GM21737 (cell line): ENCODE measurements around the gene CACNB2.

Experiments used
- ATAC-seq: cut with Tn5 transposase; IDR thresholded peaks from one replicate; pipeline ENCODE4 v1.9.1; 2021; ENCODE audit warnings: mild to moderate bottlenecking, moderate library complexity; ENCODE audit not compliant: unreplicated experiment

Gene CACNB2

DNA sequence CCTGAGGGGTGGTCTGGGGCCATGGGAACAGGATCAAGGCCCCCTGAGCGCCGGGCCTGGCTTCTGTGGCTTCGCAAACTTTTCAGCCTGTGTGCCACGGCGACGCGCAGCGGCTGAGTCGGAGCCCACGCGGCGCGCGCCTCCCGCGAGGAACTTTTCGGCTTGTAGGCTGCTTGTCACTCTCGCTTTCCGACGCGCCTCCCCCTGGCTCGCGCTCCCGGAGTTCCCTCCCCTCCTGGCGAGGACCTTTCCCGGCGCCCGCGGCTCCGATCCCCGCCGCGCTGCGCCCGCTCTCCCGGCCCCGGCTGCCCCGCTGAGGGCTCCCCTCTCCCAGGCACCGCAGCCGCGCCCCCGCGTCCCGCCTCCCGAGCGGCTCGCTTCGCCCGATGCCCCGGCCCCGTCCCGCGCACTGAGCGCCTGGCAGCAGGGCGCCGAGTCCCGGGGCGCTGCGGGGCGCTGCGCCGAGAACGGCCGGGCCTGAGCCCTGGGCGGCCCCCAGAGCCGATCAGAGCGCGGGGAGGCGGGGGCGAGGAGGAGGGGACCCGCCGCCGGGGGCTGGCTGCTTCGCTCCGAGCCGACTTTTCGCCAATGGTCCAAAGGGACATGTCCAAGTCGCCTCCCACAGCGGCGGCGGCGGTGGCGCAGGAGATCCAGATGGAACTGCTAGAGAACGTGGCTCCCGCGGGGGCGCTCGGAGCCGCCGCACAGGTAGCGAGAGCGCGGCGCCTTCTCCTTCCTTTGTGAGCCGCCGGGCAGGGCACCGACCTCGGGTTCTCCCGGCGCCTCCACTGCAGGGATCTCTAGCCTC lies at the start of gene CACNB2:
CACNB2 (plus strand) TSS at position 276 of the 808 bp plus-strand sequence.
- no peak for ATAC-seq

DNA sequence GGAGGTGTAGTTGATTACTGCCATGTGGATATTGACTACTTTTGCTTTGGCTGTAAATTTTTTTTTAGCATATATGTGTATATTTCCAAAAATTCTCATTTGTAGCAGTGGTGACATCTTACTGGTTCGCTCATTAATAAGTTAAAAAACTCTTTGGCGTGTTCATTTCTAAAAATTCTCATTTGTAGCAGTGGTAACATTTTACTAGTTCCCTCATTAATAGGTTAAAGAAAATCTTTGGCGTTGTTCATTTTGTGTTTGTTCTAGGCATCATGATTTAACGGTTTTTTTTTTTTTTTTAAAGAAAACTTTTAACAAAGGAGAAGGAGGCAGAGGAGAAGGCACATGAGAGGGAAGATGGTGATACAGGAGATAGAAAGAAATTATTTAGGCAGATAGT lies 45.9 kb upstream of the CACNB2 start:
- no peak for ATAC-seq

DNA sequence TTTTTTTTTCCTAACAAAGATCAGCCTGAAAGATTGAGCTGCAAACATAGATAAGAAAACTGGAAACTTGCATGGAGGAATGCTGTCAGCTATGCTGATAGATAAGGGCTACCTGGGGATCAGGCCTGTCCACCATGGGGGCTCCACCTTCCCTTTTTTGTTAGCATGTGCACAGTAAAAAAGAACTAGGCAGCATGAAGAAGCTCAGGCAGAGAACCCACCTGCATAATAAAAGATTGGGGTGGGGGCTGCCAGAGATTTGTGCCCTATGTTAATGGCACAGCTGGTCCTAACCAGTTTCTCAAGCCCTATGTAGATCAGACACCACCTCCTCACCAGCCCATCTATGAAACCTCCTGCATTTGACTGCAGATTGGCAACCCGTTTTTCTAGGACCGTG lies 45.4 kb upstream of the CACNB2 start:
- ATAC-seq: no peak

DNA sequence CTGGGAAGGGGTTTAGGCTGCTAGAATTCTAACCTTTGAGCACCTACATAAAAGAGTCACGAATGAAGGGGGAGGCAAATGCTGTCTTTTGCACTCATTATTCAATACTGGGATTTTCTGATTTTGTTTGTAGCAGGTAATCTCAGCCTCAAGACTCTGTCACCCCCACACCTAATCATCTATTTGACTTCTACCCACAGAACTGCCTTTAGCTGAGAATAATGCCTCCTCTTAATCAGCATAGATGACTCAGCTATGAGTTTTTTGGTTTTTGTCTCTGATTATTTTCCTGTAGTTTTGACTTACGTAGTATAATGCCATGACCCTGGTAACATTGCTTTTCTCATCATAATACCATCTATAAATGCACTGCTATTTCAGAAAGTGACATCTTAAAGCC lies 42.7 kb upstream of the CACNB2 start:
- ATAC-seq: no peak

DNA sequence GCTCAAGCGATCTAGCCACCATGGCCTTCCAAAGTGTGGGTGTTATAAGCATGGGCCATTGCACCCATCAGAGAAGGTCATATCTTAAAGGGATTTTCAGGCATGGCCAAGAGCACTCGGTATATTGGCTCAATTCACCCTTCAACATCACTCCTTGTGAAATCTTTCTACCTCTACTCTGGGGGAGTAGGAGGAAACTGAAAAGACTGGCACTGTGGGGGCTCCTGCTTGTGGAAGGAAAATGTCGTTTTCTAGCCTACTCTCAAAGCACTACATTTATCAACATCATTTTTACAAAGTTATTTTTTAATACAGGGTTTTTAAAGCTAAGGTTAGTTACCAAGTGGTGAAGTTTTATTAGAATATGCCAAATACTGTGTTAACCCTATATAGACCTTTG lies 42.0 kb upstream of the CACNB2 start:
- ATAC-seq: no peak

DNA sequence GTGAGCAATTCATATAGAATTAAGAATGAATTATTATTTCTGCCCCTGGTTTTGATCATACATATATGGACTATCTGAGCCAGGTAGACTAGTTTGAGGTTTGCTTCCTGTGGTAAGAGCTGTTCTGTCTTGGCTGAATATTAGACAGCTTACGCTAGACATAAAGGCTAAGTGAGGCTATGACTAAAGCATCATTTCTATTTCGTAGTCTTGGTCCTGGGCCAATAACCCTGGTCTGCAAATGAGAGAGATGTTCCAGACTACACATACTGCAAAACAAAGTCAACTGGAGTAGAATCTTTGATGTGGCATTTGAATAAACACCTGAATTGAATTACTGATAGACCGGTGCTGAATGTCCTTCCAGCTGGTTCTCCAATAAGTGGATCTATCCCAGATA lies 40.8 kb upstream of the CACNB2 start:
- no peak for ATAC-seq

DNA sequence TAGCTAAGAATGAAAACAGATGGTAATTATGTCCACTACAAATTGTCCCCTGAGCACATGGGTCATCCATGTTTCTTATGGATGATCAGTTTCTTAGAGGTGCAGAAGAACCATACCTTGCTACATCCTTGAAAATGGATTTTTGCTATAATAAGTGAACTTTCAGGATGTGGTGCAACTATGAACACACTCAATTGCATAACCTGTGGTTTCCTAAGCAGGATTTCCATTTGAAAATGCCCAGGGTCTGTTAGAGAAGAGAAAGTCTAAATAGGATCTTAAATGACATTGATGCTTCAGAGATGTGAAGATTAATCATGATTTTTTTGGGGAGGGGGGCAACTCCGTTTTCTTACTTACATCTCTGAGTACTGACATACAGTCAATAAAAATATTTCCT lies 39.6 kb upstream of the CACNB2 start:
- no peak for ATAC-seq

DNA sequence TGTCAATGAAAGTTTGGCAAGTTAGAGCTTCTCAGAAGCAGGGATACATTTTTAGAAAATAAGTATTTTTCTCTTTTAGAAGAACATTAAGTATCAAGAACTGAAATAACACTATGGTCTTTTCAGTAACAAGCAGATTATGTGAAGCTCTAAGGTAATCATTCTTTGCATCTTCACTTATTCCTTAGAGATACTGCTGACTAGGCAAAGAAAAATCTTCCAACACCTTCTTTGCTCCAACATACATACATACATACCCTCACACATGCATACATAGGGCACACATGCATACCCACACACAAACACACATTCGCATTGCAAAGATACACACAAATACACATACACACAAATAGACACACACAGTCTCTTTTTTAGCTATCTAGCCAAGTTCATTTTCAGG lies 37.8 kb upstream of the CACNB2 start:
- no peak for ATAC-seq

DNA sequence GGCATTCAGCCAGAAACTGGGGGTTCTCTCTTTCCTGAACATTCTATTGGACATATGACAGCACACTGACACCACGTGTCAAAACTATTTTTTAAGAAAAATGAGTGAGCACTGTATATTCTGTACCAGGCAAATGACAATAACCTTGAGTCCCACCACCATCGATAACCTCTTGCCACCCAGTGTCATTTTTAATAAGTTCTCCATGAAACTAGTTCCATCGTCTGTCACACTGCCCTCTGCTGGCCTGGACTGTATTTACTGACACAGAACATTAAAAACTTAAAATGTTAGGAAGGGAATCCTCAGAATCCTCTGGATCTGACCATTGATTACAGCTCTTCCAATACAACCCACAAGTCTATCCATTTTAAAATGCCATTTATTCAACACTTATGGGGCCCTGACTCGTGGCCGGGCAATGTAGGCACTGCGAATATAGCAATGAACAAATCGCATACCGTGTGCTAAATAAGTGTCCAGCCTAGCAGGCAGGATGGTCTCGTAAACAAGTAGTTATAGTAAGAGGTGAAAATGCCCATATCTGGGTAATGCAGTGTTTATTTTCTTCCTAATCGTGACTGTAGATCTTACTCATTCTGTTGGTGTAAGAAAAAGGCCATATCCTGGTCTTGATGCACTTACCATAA lies 35.9 kb upstream of the CACNB2 start:
- ATAC-seq: no peak

DNA sequence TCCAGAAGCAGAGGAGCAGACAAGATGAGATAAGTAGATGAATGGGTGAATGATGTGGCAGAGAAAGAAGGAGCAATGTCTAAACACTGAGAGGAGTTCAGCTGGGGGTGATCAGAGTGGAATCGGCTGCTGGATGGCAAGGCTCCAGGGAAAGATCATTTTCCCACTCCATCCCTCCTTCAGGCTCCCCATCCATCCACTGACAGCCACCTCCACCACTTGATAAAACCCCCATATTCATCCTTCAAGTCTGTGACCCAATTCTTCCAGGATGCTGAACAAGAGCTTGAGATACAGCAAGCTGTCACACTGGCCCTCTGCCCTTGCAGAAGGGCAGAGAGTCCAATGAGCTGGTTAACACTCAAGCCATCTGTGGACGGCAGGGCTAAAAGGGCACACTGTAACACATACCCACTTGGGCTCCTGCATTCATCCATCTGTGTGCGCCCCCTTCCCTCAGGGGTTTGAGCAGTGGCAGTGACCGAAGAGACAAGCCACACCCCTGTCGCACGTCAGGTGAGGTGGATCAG lies 30.8 kb upstream of the CACNB2 start:
- no peak for ATAC-seq

DNA sequence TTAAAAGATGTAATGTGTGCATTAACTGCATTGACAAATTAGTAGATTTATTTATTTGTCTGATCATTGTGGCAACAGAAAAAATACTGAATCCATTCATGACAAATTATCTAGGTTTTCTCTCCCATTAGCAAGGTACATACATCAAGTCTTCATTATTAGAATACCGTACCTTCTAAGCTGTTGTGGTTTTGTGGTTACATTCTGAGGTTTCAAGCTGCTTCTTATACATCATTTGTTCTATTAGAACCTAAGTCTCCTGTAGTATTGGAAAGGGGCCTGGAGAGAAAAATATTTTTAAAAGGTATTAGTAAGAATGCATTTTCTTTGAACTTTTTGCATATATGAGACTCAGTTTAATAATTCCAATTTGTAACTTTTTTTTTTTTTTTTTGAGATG lies 26.3 kb upstream of the CACNB2 start:
- no peak for ATAC-seq

DNA sequence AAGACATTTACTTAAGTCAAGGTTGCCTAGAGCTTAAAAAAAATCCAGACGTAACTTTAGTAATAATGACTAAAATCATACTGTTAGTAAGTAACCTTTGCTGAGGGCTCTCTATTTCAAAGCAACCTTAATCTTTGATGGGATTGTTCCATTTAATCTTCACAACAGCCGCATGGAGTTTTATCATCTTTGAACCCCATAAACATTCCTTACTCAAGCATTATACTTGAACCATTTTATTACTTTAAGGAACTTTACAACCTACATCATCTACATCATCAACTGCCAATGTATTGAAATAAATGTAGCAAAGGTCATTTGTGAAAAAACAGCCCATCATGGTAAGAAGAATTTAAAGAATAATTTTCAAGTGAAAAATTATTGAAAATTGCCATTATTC lies 22.9 kb upstream of the CACNB2 start:
- ATAC-seq: no peak

DNA sequence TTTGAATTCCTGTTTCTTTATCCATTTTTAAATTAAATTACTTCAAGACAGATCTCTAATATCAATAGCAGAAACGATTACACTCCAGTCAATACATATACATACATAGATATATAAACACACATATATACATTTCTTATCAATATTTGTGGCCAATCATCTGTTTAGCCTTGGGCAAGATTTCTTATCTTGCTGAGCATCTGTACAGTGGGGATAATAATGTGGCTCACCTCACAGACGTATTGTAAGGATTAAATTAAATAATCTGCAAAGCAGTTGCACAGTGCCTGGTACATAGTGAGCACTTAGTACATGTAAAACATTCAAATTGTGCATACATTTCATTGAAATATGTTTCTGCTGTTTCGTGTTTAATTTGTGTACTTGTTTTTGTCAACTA lies 17.5 kb upstream of the CACNB2 start:
- ATAC-seq: no peak

DNA sequence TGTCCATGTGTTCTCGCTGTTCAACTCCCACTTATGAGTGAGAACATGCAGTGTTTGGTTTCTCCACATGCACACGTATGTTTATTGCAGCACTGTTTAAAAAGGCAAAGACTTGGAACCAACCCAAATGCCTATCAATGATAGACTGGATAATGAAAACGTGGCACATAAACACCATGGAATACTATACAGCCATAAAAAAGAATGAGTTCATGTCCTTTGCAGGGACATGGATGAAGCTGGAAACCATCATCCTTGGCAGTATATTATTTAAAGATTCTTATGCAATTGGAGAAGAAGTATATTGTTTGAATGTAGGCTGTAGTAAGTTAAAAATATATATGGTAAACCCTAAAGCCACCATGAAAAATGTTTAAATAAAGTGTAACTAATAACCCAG lies 7.2 kb upstream of the CACNB2 start:
- ATAC-seq: no peak

DNA sequence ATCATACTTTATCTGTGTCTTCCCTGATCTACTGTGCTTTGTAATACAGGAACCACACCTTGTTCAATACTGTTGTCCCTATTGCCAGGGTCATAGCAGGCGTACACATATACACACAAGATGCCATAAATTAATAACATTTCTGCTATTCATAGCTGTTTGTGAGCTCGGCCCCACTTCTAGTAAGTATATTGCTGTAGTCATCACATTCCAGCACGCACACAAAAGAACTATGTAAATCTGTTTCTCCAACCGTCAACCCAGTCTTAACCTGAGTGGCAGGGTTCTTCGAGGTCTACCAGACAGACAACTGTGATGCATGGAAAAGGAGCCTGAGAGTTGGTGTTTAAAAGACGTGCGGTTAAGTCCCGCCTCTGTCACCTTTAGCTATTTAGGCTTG lies 5.7 kb upstream of the CACNB2 start:
- ATAC-seq: no peak

DNA sequence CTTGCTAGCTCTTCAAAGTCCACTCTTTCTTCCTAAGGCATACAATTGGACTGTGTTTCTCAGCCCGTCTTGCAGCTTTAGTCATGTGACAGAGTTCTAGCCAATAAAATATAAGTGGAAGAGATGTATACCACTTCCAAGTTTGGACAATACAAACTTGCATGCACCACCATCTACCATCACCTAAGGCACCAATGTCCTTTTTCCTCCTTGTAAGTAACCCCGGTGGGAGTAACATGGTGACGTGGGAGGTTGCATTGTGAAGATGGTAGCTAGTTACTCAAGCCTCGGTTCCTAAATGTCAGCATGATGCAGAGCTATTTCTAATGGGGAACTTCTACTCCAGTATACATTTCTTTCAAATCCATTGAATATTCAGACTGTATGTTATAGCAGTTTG lies 5.3 kb upstream of the CACNB2 start:
- no peak for ATAC-seq

DNA sequence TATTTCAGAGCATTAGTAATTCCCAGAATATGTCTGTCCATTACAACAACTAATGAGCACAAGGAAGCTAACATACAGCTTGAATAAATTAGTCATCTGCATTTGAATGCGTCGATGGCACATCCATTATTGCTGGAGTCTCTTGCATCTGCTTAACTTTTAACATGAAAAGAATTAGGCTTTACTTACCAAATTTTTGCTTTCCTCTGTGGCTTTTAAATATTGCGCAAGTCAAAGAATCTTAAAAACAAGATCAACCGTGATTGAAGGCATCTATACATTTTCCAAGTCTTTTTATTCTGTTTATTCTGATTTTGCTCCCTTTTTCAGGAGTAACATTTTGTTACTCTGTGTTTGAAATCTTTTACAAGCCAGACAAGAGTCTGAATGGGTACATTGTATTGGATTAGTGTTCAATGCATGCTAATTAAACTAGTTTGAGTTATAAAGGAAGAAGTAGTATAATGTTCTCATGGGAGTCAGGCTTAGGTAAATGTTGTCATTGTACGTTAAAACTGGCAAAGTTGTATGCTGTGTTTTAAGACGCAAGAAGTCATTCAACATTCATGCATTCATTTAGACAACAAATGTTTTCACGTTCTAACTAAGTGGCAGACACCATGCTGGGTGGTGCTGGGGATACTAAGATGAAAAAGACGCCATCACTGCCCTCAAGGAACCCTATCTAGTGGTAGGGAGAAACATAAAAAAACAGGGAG lies 4.0 kb upstream of the CACNB2 start:
- ATAC-seq: no peak

DNA sequence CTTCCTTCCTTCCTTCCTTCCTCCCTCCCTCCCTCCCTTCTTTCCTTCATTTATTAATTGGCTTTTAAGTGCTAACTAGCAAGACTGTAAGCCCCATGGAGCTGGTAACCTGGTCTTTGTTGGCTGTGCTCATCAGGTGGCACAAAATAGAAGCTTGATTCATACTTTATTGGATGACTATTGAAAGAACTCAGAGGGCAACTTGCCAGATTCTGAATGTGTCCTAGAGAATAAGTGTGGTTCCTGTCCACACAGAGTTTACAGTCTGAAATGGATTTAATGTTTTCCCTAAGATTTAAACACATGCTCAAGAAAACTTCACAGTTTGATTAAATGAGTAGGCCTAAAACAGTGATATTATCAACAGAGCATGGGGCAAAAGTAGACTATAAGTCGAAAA lies 3.1 kb upstream of the CACNB2 start:
- no peak for ATAC-seq

DNA sequence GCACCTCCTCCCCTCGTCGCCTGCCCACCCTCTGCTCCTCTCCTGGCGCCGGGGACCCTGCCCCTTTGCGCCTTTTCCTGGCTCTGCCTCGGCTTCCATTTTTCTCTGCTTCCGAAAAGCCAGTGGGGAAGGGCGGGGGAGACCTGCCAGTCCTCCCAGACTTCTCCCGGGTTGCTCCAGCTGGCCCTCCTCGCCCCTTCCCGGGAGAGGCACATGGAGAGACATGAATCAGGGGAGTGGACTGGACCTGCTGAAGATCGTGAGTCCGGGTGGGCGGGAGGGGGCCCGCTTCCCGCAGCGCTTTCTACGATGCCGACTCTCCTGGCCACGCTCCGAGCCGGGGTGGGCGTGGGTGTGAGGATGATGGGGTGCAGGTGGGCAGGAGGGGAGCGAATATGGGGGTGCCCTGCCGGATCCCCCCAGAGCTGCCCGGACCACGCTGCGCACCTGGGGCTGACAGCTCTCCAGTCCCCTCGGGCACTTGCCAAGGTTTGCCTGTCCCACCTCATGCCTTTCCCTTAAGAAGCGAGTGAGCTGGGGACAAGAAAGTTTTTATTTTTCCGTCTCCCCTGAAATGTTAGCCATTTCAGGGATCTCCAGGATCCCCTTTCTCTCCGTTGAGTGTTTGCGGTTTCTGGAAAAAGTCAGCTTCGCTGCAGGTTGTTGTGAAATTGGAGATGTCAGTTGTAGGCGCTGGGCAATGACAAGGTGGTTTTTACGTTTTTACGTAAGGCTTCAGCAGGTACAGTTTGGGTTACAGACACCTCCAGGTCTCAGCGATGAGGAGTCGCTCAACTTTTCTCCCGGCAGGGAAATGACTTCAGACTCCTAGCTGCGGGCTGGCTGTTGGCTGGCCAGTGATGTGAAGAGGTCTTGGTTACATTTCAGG lies 977 bp downstream of the CACNB2 start:
- ATAC-seq: no peak

DNA sequence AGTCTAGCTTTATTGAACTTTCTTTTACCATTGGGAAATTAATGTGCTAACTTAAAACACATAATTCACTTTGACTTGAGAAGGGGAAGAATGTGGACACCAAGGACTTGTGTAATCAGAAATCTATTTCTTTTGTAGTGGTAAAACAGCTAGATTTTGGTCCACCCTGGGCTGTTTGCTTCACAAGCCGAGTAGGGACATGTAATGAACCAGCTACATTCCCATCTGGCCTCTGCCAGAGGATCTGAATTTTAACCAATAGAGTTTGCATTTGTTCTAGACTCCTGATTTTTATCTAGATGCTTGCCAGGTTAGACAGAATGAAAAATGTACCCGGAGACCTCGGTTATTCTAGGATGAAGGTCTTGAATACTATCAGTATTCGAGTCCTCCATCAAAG lies 1.9 kb downstream of the CACNB2 start:
- no peak for ATAC-seq

DNA sequence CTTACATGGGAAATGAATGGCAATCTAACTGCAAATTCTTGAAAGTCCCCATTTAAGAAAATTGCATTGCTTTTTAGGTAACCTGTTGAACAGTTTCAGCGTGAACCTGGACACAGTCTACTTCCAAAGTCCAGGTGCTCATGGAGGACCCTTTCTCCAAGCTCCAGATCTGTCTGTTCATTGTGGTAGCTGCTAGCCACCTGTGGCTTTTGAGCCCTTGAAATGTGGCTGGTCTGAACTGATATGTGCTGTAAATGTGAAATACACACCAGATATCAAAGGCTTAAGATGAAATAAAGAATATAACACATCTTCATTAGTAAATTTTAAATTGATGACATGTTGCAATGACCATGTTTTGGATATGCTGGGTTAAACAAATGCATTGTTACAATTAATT lies 4.2 kb downstream of the CACNB2 start:
- no peak for ATAC-seq
